PC-3 (cell line): Measurements from ENCODE around the gene PI4KA. TPM values are rescaled to one million over a fixed set of nuclear protein-coding genes. Genes with fewer than 3 reads are reported as not detected.

Source experiments
- ATAC-seq: fragments of 200-7000 bp; cut with Tn5 transposase; 2 replicates; pipeline ENCODE4 v1.9.1; 2020; ENCODE audit warnings: mild to moderate bottlenecking, moderate library complexity
- BruUV-seq: library from RNA; stranded (reverse); fragments of 400-500 nt; replicated peaks from 2 replicates; lab custom pipeline; 2021; lab: Mats Ljungman, UMichigan
- CTCF ChIA-PET: fragments of 300-600 bp; sonication (Branson Sonifier 250); formaldehyde crosslinking; loops from one replicate; lab custom pipeline; 2022; ENCODE audit warnings: antibody characterized with exemption; lab: Charles Lee
- POLR2A ChIA-PET: fragments of 300-600 bp; sonication (Branson Sonifier 250); formaldehyde crosslinking; loops from one replicate; lab custom pipeline; 2022; ENCODE audit warnings: antibody characterized with exemption; ENCODE audit not compliant: unreplicated experiment; lab: Charles Lee
- DNase-seq: peaks from one replicate; pipeline ENCODE4 v3.0.0-alpha.2; 2015
- H2AFZ ChIP-seq: fragments of 300-600 bp; sonication (generic); 2 replicates; pipeline ENCODE4 v1.6.0; 2016; ENCODE audit warnings: antibody characterized with exemption, low read length
- H3F3A ChIP-seq: fragments of 300-600 bp; sonication (generic); one replicate; pipeline ENCODE4 v1.6.0; 2017; ENCODE audit warnings: antibody characterized with exemption, low read length, control low read depth, mild to moderate bottlenecking; ENCODE audit not compliant: unreplicated experiment
- H3K27ac ChIP-seq: fragments of 300-600 bp; sonication (generic); 2 replicates; pipeline ENCODE4 v1.5.1; 2016; ENCODE audit warnings: mild to moderate bottlenecking, low read length
- H3K27me3 ChIP-seq: fragments of 300-600 bp; sonication (generic); 2 replicates; pipeline ENCODE4 v1.6.1; 2016; ENCODE audit warnings: low read length, mixed read lengths
- H3K36me3 ChIP-seq: fragments of 300-600 bp; sonication (generic); 2 replicates; pipeline ENCODE4 v1.6.1; 2016; ENCODE audit warnings: low read depth, mixed run types, low read length, mixed read lengths
- H3K4me1 ChIP-seq: fragments of 300-600 bp; sonication (generic); 2 replicates; pipeline ENCODE4 v1.5.1; 2016; ENCODE audit warnings: low read length; ENCODE audit not compliant: insufficient read depth
- H3K4me2 ChIP-seq: fragments of 300-600 bp; sonication (generic); 2 replicates; pipeline ENCODE4 v1.6.0; 2016; ENCODE audit warnings: low read length
- H3K4me3 ChIP-seq: fragments of 300-600 bp; sonication (generic); 2 replicates; pipeline ENCODE4 v1.5.1; 2016; ENCODE audit warnings: mild to moderate bottlenecking, low read length, mixed read lengths
- H3K79me2 ChIP-seq: fragments of 300-600 bp; sonication (generic); 2 replicates; pipeline ENCODE4 v1.6.1; 2017; ENCODE audit warnings: low read length, mixed read lengths
- H3K9ac ChIP-seq: fragments of 300-600 bp; sonication (generic); 2 replicates; pipeline ENCODE4 v1.6.0; 2016; ENCODE audit warnings: mild to moderate bottlenecking, low read length
- H3K9me2 ChIP-seq: fragments of 300-600 bp; sonication (generic); replicated peaks from 2 replicates; pipeline ENCODE4 v1.6.1; 2016; ENCODE audit warnings: mixed run types, low read length, mixed read lengths
- H3K9me3 ChIP-seq: fragments of 300-600 bp; sonication (generic); 2 replicates; pipeline ENCODE4 v1.6.1; 2016; ENCODE audit warnings: low read length, mixed read lengths
- H4K20me1 ChIP-seq: fragments of 300-600 bp; sonication (generic); 2 replicates; pipeline ENCODE4 v1.6.1; 2016; ENCODE audit warnings: low read length, mixed read lengths
- EZH2 ChIP-seq: fragments of 300-600 bp; sonication (generic); IDR thresholded peaks from one replicate; pipeline ENCODE4 v1.6.1; 2017; ENCODE audit warnings: antibody characterized with exemption, mild to moderate bottlenecking, low read length; ENCODE audit not compliant: unreplicated experiment
- EZH2phosphoT487 ChIP-seq: fragments of 300-600 bp; sonication (generic); IDR thresholded peaks from 2 replicates; pipeline ENCODE4 v1.6.1; 2018; ENCODE audit warnings: mild to moderate bottlenecking, antibody characterized with exemption, low read length, borderline replicate concordance
- intact Hi-C: fragments of 100-400 bp; cut with micrococcal nuclease; formaldehyde crosslinking; loops from 2 replicates; pipeline ENCODE4 v1.9.0; 2023
- total RNA-seq: library from RNA; depleted of rRNA; stranded (reverse); fragments of >200 nt; gene quantifications from 2 replicates; pipeline ENCODE4 v1.2.3, GENCODE V29; 2014
- TF ChIP-seq, protein P1 (sequence below): fragments of 300-600 bp; sonication (generic); conservative IDR thresholded peaks from 2 replicates; pipeline ENCODE4 v1.5.1; 2017; ENCODE audit warnings: antibody characterized with exemption, low read depth, mild to moderate bottlenecking, low read length

Gene PI4KA
- total RNA-seq, 1 experiment from 2014 or later: 39.7 TPM

- peaks cover 32% of the 10 kb centered on the region for H3K4me1 ChIP-seq
- DNase-seq (no peak), ATAC-seq (no peak)
- no peaks in the 10 kb centered on the region for H3K36me3 ChIP-seq
- no peak overlapping the region for H3K4me2 ChIP-seq
- ChIA-PET POLR2A (no interaction called here), CTCF (no interaction called here)
- H3F3A ChIP-seq: no peaks in the 10 kb centered on the region
- no peak overlapping the region for H3K9ac ChIP-seq
- no peaks in the 10 kb centered on the region for H3K9me2 ChIP-seq
- no peaks in the 10 kb centered on the region for H3K9me3 ChIP-seq
- H3K27ac ChIP-seq: no peak overlapping the region
- no TSS peak for BruUV-seq
- H3K4me3 ChIP-seq: no peak overlapping the region
- H2AFZ ChIP-seq: no peak overlapping the region
- intact Hi-C loops: no loop called here
- H4K20me1 ChIP-seq: no peaks in the 10 kb centered on the region
- H3K27me3 ChIP-seq: no peaks in the 10 kb centered on the region
- TF ChIP-seq EZH2: no peak
- H3K79me2 ChIP-seq: no peaks in the 10 kb centered on the region
These were observed 72.6 kb downstream of the PI4KA start for GRCh38 chr22:20786048-20786447.

DNA sequence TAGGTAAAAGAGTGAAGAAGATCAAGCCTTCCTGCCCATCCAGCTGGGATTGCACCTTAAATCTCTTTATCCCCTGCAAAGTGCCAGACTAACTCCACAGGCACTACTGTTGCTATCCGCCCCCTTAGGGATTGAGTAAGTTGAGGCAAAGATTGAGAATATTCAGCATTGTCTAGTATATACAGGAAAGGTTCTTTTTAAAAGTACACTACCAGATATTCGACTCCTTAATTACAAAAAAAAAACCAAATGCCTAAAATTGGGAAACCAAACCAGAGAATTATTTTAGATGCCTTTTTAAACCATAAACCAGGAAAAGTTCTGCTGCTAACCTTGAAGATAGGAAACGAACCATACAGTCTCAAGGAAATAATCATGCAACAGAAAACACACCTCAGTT lies 73.2 kb downstream of the PI4KA start:
- no peaks in the 10 kb centered on the region for H3K36me3 ChIP-seq
- no peaks in the 10 kb centered on the region for H3K79me2 ChIP-seq
- no peak overlapping the region for H3K4me2 ChIP-seq
- intact Hi-C loops: no loop called here
- peaks cover 5% of the 10 kb centered on the region for H3F3A ChIP-seq
- no peak overlapping the region for H3K9ac ChIP-seq
- H3K4me3 ChIP-seq: no peak overlapping the region
- DNase-seq: no peak
- peaks cover 38% of the 10 kb centered on the region for H3K4me1 ChIP-seq
- H3K27ac ChIP-seq: no peak overlapping the region
- ChIA-PET POLR2A (no interaction called here), CTCF (no interaction called here)
- H3K27me3 ChIP-seq: no peaks in the 10 kb centered on the region
- TF ChIP-seq, protein P1, sequence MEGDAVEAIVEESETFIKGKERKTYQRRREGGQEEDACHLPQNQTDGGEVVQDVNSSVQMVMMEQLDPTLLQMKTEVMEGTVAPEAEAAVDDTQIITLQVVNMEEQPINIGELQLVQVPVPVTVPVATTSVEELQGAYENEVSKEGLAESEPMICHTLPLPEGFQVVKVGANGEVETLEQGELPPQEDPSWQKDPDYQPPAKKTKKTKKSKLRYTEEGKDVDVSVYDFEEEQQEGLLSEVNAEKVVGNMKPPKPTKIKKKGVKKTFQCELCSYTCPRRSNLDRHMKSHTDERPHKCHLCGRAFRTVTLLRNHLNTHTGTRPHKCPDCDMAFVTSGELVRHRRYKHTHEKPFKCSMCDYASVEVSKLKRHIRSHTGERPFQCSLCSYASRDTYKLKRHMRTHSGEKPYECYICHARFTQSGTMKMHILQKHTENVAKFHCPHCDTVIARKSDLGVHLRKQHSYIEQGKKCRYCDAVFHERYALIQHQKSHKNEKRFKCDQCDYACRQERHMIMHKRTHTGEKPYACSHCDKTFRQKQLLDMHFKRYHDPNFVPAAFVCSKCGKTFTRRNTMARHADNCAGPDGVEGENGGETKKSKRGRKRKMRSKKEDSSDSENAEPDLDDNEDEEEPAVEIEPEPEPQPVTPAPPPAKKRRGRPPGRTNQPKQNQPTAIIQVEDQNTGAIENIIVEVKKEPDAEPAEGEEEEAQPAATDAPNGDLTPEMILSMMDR: no peak
- TF ChIP-seq EZH2: no peak
- no peak for TF ChIP-seq EZH2phosphoT487
- no peaks in the 10 kb centered on the region for H4K20me1 ChIP-seq
- no TSS peak for BruUV-seq
- no peaks in the 10 kb centered on the region for H3K9me2 ChIP-seq
- H2AFZ ChIP-seq: no peak overlapping the region
- H3K9me3 ChIP-seq: no peaks in the 10 kb centered on the region
- no peak for ATAC-seq

DNA sequence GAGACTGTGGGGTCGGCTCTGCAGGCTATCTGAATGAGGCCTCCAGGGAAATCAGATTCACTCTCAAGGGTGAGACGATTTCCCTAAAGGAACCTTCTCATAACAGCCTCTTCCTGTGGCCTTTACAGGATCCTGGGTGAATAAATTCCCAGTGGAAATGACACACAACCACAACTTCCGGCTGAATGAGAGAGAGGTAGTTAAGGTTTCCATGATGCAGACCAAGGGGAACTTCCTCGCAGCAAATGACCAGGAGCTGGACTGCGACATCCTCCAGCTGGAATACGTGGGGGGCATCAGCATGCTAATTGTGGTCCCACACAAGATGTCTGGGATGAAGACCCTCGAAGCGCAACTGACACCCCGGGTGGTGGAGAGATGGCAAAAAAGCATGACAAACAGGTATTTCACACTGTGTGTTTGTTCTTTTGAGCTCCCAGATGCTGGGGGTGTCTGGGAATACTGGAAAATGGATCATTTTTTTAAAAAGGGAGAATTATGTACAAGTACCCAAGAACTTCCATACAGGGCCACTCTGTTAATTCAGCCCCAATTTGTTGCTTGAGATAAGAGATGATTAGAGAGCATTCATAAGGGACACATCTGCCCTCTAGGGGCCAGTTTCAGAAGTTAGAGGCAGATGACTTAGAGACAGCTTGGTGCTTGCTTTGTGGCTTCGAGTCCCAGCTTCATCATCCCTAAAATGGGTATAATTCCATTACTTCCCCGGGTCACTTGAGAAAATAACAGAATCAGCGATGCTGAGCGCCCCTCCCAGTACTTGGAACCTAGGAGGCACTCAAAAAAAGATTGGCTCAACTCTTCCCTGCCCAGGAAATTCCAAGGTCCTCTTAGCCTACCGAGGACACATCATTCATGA lies 74.5 kb downstream of the PI4KA start:
- H3K79me2 ChIP-seq: no peaks in the 10 kb centered on the region
- no peaks in the 10 kb centered on the region for H3K9me2 ChIP-seq
- ATAC-seq: peak; percentile 60
- H3K4me2 ChIP-seq: peak overlapping the region; percentile 9; the same call in 1 of the 2 replicates
- H3K9me3 ChIP-seq: no peaks in the 10 kb centered on the region
- DNase-seq: peak; percentile 68
- peak overlapping the region; percentile 21 for H3K9ac ChIP-seq
- H4K20me1 ChIP-seq: no peaks in the 10 kb centered on the region
- no peak overlapping the region for H2AFZ ChIP-seq
- H3K27me3 ChIP-seq: no peaks in the 10 kb centered on the region
- no TSS peak for BruUV-seq
- POLR2A ChIA-PET: no interaction called here
- CTCF ChIA-PET: no interaction called here
- H3F3A ChIP-seq: peaks cover 9% of the 10 kb centered on the region
- no peak for TF ChIP-seq EZH2
- TF ChIP-seq, protein P1: peak; percentile 74
- peak overlapping the region; percentile 95 for H3K27ac ChIP-seq
- no peaks in the 10 kb centered on the region for H3K36me3 ChIP-seq
- H3K4me1 ChIP-seq: peaks cover 51% of the 10 kb centered on the region
- intact Hi-C loops: no loop called here
- no peak overlapping the region for H3K4me3 ChIP-seq
